Activated CD8-positive, alpha-beta memory T cell treated with anti-CD3 and anti-CD28 coated beads, Interleukin-2, amount 50 U/mL, for 1 hour (primary cell): ENCODE results near the gene ZBTB48.
"Not testable (repeated sequence)": the region's sequence is repeated elsewhere in the genome, so short reads cannot be mapped to it uniquely, and the experiment has no call there.

ENCODE experiments used
- DNase-seq: peaks from one replicate; pipeline ENCODE4 v3.0.0-alpha.2; 2020; ENCODE audit errors: extremely low read depth

ZBTB48 gene

GRCh38 chr1:6632588-6633514 lies 53.1 kb downstream of the ZBTB48 start:
- DNase-seq: no peak

- no peak for DNase-seq
Observed at GRCh38 chr1:6634371-6635052, 54.7 kb downstream of the ZBTB48 start.

GRCh38 chr1:6635161-6635909 lies 55.5 kb downstream of the ZBTB48 start:
- no peak for DNase-seq

- no peak for DNase-seq
Observed at GRCh38 chr1:6635910-6636760, 56.3 kb downstream of the ZBTB48 start.

GRCh38 chr1:6636778-6637177 lies 57.0 kb downstream of the ZBTB48 start:
- DNase-seq: not testable (repeated sequence)

GRCh38 chr1:6637770-6638169 lies 58.0 kb downstream of the ZBTB48 start:
- DNase-seq: no peak

GRCh38 chr1:6638226-6638625 lies 58.4 kb downstream of the ZBTB48 start:
- no peak for DNase-seq
